HPDE6-E6E7 (cell line): ENCODE data around the gene IFRD2.
"Not testable (repeated sequence)": the region's sequence is repeated elsewhere in the genome, so short reads cannot be mapped to it uniquely, and the experiment has no call there.

Source experiments
- DNase-seq: peaks from one replicate; pipeline ENCODE4 v3.0.0; 2011; ENCODE audit warnings: missing footprints; ENCODE audit errors: extremely low spot score

The IFRD2 gene

DNA sequence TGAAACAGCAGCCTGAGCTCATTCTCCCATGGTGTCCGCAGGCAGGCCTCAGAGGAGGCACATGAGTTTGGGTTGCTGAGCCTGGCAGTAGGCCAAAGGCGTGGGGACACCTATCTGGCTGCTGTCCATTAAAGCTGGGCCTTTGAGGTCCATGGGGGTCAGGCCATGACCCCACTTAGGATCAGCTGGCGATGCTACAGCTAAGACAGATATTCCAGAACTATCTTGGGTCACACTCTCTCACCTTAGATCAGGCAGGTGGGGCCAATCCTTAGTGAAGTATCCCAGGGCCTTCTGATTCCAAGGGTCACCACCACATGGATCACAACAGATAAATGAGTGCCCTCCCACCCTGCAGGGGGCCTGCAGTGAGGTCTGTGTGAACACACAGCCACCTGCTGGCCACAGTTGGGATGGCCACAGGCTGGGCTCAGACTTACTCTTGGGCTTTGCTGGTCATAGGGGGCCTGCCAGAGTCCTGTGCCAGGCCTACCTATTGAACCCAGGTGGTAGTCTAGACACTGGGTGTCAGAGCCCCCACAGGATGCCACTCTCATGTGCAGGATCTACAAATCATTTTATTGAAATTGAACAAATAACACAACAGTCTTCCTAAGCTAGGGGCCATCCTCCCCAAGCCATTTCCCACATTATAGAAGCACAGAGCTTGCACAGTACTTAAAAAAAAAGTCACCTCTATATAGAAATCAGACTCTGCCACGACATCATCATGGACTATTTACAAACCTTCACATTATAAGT lies 32.3 kb upstream of the IFRD2 start:
- no peak for DNase-seq

DNA sequence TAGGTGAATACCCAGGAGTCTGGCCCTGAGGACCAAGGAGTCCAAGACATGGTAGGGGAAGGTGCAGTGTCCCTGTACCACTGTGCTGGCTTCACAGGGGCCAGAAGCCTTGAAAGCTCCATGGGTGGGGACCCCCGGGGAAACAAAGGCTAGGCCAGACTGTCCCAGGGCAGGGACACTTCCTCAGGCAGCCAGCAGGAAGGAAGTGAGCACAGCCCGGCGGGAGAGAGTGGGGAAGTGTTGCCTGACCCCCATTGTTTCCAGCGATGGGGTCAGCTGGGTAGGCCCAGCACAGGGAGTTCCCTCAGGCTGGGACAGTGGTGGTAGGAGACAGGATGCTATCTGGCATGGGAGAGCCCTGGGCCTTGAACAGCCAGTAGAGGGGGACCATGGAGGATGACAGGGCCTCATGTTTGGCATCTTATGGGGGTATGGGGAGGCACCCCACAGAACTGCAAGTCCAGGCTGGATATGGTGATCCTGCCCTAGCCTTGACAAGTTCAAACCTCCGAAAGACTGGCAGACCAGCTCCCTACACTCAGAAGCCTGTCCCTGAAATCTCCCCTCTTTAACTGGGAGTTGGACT lies 31.5 kb upstream of the IFRD2 start:
- no peak for DNase-seq

DNA sequence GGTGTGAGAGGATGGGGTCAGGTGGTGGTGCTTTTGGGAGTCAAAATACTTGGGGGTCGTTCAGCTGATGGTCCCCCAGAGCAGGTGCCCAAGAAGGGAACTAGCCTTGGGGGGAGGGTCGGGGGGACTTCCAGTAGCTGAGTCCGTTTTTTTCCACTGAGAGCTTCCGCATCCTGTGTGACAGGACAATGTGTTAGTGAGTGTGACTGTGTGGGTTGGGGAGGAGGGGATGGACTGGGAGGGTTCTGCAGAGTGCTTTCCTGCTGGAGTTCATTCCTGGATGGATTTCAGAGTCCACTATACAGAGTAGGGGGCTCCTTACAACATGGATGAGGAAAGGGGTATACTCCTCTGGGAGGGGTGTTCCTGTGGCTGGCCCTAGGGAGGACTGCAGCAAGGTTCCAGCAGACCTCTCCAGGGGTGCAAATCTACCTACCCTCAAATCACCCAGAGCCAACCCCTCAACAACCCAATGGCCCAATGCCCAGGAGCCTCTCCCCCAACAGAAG lies 30.9 kb upstream of the IFRD2 start:
- no peak for DNase-seq

DNA sequence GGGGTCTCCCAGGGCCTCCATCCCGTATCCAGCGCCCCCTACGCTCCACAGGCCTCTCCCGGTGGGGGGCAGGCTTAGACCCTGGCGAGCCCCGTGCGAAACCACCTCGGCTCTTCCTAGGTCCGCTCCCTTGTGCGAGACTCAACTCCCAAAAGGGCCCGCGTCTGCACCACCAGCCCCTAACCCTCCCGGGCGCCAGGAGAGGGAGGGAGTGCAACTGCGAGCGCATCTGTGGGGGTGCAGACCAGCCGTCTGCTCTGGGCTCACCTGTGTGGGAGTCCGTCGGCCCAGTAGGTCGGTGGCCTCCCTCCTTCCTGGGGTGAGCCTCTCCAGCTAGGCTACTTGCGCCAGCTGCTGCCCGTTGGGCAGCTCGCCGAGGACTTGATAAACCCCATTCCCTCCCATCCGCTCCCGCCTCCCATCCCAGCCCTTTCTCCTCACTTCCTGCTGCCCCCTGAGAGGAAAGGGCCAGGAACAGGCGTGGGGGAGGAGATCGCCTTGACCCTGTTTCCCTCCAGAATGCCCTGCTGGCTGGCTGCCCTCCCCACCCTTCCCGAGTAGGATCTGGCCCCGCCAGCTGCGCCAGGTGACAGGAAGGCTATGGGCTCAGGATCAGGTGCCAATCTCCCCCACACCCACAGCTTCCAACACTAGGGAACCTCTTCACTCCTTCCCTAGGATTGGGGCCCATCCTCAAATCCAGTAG lies 30.3 kb upstream of the IFRD2 start, which contains the start of gene HYAL2:
Gene HYAL2 (minus strand): TSS at position 360 of the 706 bp plus-strand sequence. CDS start 2,256 bp downstream, outside the sequence.
- no peak for DNase-seq

DNA sequence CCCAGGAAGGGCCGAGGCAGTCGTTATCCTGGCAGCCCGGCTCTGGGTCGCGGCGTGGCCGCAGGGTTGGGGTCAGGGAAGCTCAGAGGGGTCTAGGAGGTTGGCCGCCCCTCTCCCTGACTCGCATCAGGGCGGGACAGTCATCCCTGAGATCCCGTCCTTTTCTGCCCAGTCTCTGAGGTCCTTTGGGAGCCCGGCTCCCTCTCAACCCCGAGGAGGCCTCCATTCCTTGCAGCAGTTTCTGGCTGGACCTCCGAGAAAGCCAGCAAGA lies 29.8 kb upstream of the IFRD2 start:
- DNase-seq = no peak

DNA sequence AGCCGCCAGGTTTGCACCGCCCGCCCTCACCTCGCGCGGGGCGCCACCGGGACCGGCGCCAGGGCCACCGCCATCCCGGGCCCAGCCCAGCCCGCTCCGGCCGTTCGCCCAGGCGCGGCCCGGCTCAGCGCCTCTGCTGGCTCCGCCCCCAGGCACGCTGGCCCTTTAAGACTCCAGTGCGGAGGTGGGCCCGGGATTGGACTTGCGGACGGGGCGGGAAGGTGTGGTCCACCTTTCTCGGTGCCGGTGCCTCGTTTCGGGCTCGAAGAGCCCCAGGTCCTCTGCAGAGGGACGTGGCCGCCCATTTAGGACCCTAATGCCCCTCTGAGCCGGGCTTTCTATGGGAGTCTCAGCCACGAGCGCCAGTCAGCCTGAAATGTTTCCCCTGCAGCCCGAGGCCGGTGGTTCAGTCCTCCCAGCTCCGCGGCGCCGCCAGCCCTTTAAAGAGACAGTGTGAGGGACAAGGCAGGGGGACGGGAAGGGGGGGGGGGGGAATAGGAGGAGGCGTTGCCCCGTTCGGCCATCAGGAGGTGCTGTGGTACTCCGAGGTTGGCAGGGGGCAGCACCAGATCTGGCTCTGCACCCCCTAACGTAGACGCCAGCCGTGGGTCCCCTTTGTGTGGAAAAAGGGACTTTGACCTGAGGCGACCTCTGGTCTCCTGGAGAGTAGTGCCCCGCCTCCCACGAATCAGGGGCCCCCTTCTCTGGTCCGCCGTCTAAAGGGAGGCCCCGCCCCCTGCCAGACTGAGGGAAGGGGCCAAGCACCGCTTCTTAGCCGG lies 29.3 kb upstream of the IFRD2 start:
- DNase-seq = peak; percentile 56

DNA sequence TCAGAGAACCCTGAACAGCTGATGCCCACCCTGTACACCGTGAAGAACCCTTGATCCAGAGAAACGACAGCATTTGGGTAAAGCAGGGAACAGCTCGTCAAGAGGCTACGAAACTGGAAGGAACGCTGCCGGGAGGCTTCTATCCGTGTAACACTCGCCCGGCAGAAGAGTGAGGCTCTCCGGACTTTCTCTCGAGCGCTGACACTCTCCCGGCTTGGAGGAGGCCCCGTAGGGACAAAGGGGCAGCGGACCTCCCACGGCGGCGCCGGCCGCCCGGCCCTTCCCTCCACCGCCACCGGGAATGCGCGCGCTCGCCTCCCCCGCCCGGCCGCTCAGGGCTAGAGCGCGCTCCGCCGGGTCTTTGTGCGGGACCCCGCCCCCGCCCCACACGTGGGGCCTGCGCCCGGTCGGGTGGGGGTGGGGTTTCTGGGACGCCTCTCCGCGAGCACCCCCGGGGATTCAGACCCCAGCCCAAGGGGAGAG lies 28.7 kb upstream of the IFRD2 start:
- no peak for DNase-seq

DNA sequence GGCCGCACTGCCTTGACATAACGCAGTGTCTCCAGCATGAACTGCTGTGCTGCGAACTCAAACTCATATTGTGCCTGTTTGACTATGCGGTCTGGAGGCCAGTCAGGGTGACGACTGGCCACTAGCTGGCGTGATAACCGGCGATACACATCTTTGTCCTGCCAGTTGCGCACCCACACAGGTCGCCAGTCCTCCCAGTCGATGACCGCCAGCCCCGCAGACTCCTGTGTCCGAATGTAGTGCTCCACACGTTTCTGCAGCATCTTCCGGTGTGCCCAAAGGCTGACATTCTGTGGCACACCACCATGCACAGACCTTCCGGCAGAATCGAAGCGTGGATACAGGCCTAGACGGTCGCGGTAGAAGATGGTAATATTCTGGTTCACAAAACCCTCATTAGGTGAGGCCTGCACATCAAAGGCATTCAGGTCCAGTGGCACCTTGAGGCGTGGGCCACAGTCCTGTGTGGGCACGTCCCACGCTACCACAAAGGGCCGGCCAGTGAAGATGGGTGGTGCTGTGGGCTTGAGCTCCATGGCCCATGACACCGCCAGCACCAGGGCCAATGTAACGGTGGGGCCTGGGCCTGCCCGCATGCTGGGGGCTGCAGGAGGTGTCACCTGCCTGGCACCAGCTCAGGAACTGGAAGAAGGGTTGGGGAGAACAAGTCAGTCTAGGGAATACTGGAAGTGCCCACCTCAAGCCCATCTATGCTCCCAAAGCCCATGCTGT lies 27.8 kb upstream of the IFRD2 start:
- DNase-seq = no peak

DNA sequence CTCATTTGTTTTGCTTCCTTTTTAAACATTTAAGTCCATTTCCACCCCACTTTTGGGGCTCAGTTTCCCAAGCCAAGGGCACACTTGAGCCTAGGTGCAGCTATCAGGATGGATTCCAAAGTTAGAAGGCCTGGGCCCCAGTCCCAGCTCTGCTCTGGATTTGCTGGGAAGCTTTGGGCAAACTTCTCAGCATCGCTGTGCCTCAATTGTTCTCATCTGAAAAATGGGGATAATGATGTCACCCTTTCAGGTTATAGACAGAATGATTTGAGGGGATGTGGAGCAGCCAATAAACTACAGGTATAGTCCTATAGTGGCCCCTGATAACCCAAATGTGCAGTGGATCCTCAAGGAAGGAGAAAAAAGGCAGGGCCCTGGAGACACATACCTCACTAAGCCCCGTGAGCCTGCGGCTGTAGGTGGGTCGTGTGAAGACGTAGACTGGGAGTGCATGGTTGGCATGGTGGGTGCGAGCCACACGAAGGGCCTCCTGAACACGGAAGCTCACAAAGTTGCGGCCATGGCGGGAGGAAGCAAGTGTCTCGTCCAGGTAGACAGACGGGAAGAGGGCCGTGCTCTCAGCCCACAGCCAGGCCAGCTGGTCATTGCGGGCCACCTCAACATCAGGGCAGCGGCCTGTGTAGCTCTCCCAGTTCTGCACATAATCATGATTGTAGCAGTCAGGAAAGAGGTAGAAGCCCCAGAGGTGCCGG lies 27.1 kb upstream of the IFRD2 start:
- DNase-seq = no peak

DNA sequence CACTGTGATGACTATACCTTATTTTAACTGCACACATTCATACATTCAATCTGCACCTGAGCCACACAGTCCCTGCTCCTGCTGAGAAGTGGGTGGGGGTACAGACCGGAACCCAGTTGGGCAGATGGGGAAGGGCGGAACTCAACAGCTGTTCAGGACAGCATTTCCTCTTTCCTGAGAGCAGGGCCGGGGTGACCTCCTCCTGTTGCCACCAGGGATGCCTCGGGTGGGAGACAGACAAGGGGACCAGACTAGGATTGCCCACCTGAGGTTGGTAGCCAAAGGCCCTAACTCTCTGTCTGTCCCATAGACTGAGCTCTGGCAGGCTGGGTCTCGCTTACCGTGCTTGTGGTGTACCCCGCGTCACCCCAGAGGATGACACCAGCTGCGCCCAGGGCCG lies 26.4 kb upstream of the IFRD2 start:
- DNase-seq = no peak

DNA sequence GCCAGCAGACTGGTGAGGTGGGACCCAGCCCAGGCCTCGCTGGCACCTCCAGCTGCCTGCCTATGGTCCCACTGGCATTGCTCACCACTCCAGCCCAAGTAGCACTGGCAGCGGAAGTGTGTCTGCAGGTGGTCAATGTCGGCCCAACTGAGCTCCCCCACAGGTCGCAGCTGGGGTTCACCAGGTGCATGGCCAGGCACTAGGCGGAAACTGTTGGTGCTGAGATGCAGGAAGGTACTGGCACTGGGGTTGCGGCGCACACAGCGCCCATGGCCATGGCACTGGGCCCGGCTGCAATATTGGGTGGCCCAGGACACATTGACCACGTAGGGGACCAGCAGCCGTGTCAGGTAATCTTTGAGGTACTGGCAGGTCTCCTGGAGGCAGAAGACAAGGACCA lies 25.9 kb upstream of the IFRD2 start:
- DNase-seq = no peak

DNA sequence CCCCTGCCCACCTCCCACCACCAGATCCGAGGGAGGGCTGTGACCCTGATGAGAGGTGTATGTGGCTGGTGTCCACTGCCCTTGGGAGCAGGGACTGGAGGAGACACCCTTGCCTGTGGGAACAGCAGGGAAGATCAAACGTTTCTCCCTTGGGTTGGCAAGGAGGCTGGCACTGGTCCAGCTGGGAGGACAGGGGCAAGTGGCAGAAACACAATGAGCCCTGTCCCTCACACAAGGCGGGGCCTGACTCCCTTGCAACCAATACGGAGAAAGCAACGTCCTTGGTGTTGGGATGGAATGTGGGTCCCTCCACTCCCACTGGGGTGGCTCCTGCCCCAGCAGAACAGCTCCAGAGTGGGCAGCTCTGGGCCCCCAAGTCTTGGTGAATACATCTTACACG lies 25.1 kb upstream of the IFRD2 start:
- DNase-seq = no peak

DNA sequence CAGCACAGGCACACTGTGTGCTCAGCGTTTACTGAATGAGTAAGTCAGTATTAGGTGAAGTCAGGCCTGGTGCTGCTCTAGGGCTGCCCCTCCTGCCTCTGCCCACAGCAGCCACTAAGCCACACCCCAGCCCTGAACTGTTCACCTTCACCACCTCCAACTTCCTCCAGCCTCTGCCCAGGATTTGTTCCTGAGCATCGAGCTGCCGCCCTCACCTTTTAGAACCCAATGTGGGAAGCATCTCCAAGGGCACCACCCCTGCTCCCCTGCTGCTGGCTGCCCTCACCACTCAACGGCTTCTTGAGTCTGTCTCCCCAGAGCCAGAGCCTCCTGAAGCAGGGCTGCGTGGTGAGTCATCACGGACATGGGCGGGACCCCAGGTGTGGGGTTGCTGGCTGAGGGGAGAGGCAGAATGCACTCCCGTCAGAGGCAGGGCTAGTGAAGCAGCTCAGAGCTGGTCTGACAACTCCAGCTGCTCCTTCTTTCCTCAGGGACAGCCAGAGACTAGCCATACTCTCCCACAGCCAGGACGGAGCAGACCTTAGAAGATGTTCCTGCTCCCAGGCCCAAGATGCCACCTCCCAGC lies 24.5 kb upstream of the IFRD2 start:
- peak; percentile 71 for DNase-seq

DNA sequence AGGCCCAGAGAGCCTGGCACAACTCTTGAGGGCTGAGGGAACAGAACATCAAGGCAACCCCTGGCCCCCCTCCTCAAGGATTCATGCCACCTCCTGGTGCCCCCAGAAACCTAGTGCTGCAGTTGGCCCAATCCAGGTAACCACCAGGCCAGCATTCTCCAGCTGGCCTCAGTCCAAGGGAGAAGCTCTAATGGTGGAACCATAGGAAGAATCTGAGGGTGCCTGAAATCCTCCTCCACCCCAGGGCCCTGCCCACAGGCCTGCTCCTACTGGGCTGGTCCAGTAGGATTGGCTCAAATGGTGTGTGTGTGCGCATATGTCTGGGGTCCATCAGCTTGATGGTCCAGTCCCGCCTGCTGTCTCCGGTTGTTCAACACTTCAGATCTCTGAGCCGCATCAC lies 22.6 kb upstream of the IFRD2 start:
- DNase-seq = no peak

DNA sequence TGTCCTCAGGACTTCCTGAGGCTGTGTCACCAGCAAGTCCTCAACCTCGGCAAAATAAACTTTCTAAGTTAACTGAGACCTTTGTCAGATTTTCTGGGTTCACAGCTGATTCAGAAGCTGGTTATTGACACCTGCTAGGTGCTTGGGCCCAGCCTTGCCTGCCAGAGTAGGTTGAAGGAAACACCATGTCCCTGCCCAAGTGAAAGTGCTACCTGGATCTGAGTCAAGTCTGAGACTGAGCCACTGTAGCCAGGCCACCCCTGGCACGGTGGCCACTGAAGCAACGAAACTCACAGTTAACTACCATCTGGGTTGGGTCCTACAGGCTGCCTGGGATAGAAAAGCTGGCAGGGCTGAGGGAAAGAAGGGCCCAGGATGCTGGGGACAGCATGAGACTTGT lies 22.1 kb upstream of the IFRD2 start:
- no peak for DNase-seq

DNA sequence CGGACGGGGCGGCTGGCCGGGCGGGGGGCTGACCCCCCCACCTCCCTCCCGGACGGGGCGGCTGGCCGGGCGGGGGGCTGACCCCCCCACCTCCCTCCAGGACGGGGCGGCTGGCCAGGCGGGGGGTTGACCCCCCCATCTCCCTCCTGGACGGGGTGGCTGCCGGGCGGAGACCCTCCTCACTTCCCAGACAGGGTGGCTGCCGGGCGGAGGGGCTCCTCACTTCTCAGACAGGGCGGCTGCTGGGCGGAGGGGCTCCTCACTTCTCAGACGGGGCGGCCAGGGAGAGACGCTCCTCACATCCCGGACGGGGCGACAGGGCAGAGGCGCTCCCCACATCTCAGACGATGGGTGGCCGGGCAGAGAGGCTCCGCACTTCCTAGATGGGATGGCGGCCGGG lies 19.8 kb upstream of the IFRD2 start:
- not testable (repeated sequence) for DNase-seq

DNA sequence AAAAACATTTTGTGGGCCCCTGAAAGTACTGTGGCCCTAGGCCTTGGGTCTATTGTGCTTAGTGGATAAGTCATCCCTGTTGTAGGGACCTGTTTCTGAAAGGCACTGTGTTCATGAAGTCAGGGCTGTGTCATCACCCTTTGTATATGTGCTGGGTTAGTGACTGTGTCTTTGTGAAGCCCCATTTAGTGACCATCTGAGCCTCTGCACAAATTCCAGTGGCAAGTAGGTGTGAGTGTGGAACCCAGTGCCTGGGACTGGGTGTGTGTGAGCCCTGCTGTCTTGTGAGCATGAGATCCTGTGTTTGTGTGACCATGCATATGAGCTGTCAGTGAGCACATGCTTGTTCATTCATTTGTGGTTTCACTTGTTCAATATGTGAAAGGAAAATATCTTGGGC lies 12.4 kb upstream of the IFRD2 start:
- no peak for DNase-seq

DNA sequence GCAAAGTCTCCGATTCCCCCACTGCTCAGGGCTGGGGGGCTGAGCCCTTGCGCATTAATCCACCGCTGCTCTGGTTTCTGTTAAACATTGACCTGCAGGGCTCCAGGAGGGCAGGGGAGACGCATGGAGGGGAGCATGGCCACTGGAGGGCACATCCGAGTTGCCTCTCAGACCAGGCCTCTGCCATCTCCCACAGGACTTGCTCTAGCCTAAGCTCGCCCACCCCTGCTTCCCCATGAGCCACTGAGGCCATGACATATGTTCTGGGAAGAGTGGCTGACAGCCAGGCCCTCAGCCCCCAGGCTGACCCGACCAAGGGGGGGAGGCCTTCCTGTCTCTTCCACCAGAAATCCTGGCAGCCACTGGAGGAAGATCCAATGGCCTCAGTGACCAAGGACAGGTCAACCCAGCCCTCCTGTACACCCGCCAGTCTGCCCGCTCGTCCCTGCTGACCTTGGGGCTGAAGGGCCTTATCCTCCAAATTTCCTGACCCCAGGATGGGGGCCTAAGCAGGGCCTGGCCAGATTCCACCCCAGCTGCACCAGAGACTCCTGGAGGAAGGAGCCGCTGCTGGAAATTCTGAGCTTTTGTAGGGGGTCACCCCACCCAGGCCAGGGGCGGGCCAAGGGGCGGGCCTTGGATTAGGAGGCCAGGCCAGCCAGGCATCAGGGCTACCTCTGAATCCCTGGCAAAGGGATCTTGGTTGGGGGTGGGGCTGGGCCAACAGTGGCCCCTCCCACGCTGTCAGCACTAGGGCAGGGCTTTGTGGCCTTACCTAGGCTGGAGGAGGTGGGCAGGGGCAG lies 11.0 kb upstream of the IFRD2 start, which contains the start of gene HYAL1:
Gene HYAL1 (minus strand): TSS at position 562 of the 803 bp plus-strand sequence. CDS start 618 bp downstream, outside the sequence.
- no peak for DNase-seq
